AG10803 (cell line): Measurements from ENCODE around the gene NAPSA.
A peak's percentile ranks its signal among the peaks of the same experiment; 100 is the strongest.

Source experiments
- DNase-seq: peaks from one replicate; pipeline ENCODE4 v3.0.0; 2010; ENCODE audit warnings: low read depth
- H3K4me3 ChIP-seq: 2 replicates; pipeline ENCODE4 v1.5.1; 2011; ENCODE audit warnings: mild to moderate bottlenecking, low read length, control low read depth
- CTCF ChIP-seq: conservative IDR thresholded peaks from 2 replicates; pipeline ENCODE4 v1.5.1; 2011; ENCODE audit warnings: mild to moderate bottlenecking, low read length, control low read depth, inconsistent platforms

The NAPSA gene

GRCh38 chr19:50327461-50328223 is 37.8 kb downstream of the NAPSA start:
- no peak overlapping the region for H3K4me3 ChIP-seq
- no peak for TF ChIP-seq CTCF
- no peak for DNase-seq

- TF ChIP-seq CTCF: no peak
- no peak overlapping the region for H3K4me3 ChIP-seq
- no peak for DNase-seq
Measured at GRCh38 chr19:50327013-50327412, 38.4 kb downstream of the NAPSA start.

GRCh38 chr19:50326101-50326664 is 39.3 kb downstream of the NAPSA start:
- DNase-seq: no peak
- no peak for TF ChIP-seq CTCF

GRCh38 chr19:50325310-50326100 is 39.9 kb downstream of the NAPSA start:
- no peak for TF ChIP-seq CTCF
- no peak overlapping the region for H3K4me3 ChIP-seq
- DNase-seq: peak; percentile 16

More at GRCh38 chr19:50326101-50326664, 39.3 kb downstream of the NAPSA start:
- H3K4me3 ChIP-seq: no peak overlapping the region

- TF ChIP-seq CTCF: no peak
- DNase-seq: no peak
- H3K4me3 ChIP-seq: no peak overlapping the region
Measured at GRCh38 chr19:50324331-50324730, 41.1 kb downstream of the NAPSA start.

GRCh38 chr19:50323782-50324133 is 41.7 kb downstream of the NAPSA start:
- TF ChIP-seq CTCF: no peak
- no peak for DNase-seq
- H3K4me3 ChIP-seq: no peak overlapping the region
